SK-N-SH treated with all-trans-retinoic acid at 6 μM for 48 hours (cell line): ENCODE results near the gene KIAA1217.

Source experiments
- ESRRG ChIP-seq: fragments of 250-450 bp; sonication (Bioruptor Pico); IDR thresholded peaks from 2 replicates; pipeline ENCODE4 v1.6.1; 2021; ENCODE audit warnings: mild to moderate bottlenecking
- OSR1 ChIP-seq: fragments of 250-450 bp; sonication (Bioruptor Pico); IDR thresholded peaks from 2 replicates; pipeline ENCODE4 v1.8.0; 2022; ENCODE audit warnings: moderate library complexity, mild to moderate bottlenecking, inconsistent platforms
- PATZ1 ChIP-seq: fragments of 250-450 bp; sonication (Bioruptor Pico); IDR thresholded peaks from 2 replicates; pipeline ENCODE4 v1.8.0; 2020; ENCODE audit warnings: mild to moderate bottlenecking, moderate library complexity, borderline replicate concordance
- ZFP30 ChIP-seq: fragments of 450-650 bp; formaldehyde crosslinking; IDR thresholded peaks from 2 replicates; pipeline ENCODE4 v1.5.0; 2022; ENCODE audit warnings: mild to moderate bottlenecking, moderate library complexity

GRCh38 chr10:24176658-24177057 is 32.3 kb upstream of the KIAA1217 start:
- TF ChIP-seq ZFP30 (CRISPR knock-in tag) = no peak
- TF ChIP-seq ESRRG (CRISPR knock-in tag) = no peak
- TF ChIP-seq PATZ1 = no peak
- no peak for TF ChIP-seq OSR1 (CRISPR knock-in tag)
